Neutrophil (primary cell): ENCODE measurements around the gene CFAP57.
"Not testable (repeated sequence)": the region's sequence is repeated elsewhere in the genome, so short reads cannot be mapped to it uniquely, and the experiment has no call there.

ENCODE experiments used
- H3K27ac ChIP-seq: fragments of 200-600 bp; sonication (generic); 2 replicates; pipeline ENCODE4 v1.5.1; 2016; ENCODE audit warnings: mild to moderate bottlenecking, moderate library complexity
- H3K27me3 ChIP-seq: fragments of 200-600 bp; sonication (generic); 2 replicates; pipeline ENCODE4 v1.6.0; 2016; ENCODE audit warnings: mild to moderate bottlenecking
- H3K36me3 ChIP-seq: fragments of 200-600 bp; sonication (generic); 2 replicates; pipeline ENCODE4 v1.5.1; 2017
- H3K4me1 ChIP-seq, 2 experiments: fragments of 200-600 bp in 1 of 2; sonication (generic) in 1 of 2; 1 replicate in 1 of 2; 2 replicates in 1 of 2; pipeline versions ENCODE4 v1.5.1 to v1.6.1; 2013 to 2016; ENCODE audit warnings: low read depth in 1 of 2, low read length in 1 of 2, mild to moderate bottlenecking in 1 of 2, moderate library complexity in 1 of 2; ENCODE audit not compliant: control insufficient read depth in 1 of 2, insufficient read depth in 1 of 2
- H3K4me3 ChIP-seq, 2 experiments: fragments of 200-600 bp in 1 of 2; sonication (generic) in 1 of 2; 1 replicate in 1 of 2; 2 replicates in 1 of 2; pipeline ENCODE4 v1.5.1; 2013 to 2016; ENCODE audit warnings: low read depth in 1 of 2, low read length in 1 of 2, mild to moderate bottlenecking in 1 of 2, moderate library complexity in 1 of 2
- H3K9me3 ChIP-seq: fragments of 200-600 bp; sonication (generic); 2 replicates; pipeline ENCODE4 v1.5.1; 2016
- CTCF ChIP-seq: fragments of 200-600 bp; sonication (generic); IDR thresholded peaks from 2 replicates; pipeline ENCODE4 v1.5.1; 2016; ENCODE audit warnings: antibody characterized with exemption

The CFAP57 gene

GRCh38 chr1:43134640-43135039, 37.5 kb upstream of the CFAP57 start:
- Histone ChIP-seq H3K36me3 (no peaks in the 10 kb centered on the region), H3K27ac (no peak overlapping the region), H3K9me3 (no peaks in the 10 kb centered on the region), H3K4me1 (no peaks in the 10 kb centered on the region), H3K4me3 (no peak overlapping the region), H3K27me3 (peaks cover 3% of the 10 kb centered on the region)
- no peak for TF ChIP-seq CTCF

GRCh38 chr1:43135857-43136781, 36.0 kb upstream of the CFAP57 start:
- H3K27ac ChIP-seq: no peak overlapping the region

GRCh38 chr1:43137445-43138052, 34.6 kb upstream of the CFAP57 start:
- H3K36me3 ChIP-seq: no peaks in the 10 kb centered on the region
- TF ChIP-seq CTCF: no peak
- H3K9me3 ChIP-seq: no peaks in the 10 kb centered on the region
- H3K4me3 ChIP-seq: no peak overlapping the region
- no peak overlapping the region for H3K27ac ChIP-seq
- peaks cover 9% of the 10 kb centered on the region for H3K27me3 ChIP-seq
- H3K4me1 ChIP-seq: no peaks in the 10 kb centered on the region

More at GRCh38 chr1:43135857-43136781, 36.0 kb upstream of the CFAP57 start:
- TF ChIP-seq CTCF: no peak
- Histone ChIP-seq H3K4me3 (no peak overlapping the region), H3K36me3 (no peaks in the 10 kb centered on the region), H3K4me1 (no peaks in the 10 kb centered on the region), H3K9me3 (no peaks in the 10 kb centered on the region), H3K27me3 (peaks cover 3% of the 10 kb centered on the region)

GRCh38 chr1:43139295-43139694, 32.8 kb upstream of the CFAP57 start:
- H3K36me3 ChIP-seq, H3K27ac ChIP-seq, H3K9me3 ChIP-seq, H3K4me1 ChIP-seq, H3K4me3 ChIP-seq: not testable (repeated sequence)
- peaks cover 26% of the 10 kb centered on the region for H3K27me3 ChIP-seq

GRCh38 chr1:43140010-43140409, 32.1 kb upstream of the CFAP57 start:
- Histone ChIP-seq H3K36me3 (no peaks in the 10 kb centered on the region), H3K27me3 (peaks cover 30% of the 10 kb centered on the region), H3K4me3 (no peak overlapping the region), H3K4me1 (no peaks in the 10 kb centered on the region), H3K9me3 (no peaks in the 10 kb centered on the region), H3K27ac (no peak overlapping the region)
- no peak for TF ChIP-seq CTCF

GRCh38 chr1:43140583-43140982, 31.5 kb upstream of the CFAP57 start:
- Histone ChIP-seq H3K36me3 (no peaks in the 10 kb centered on the region), H3K27me3 (peaks cover 36% of the 10 kb centered on the region), H3K27ac (no peak overlapping the region), H3K9me3 (no peaks in the 10 kb centered on the region), H3K4me3 (no peak overlapping the region), H3K4me1 (no peaks in the 10 kb centered on the region)
- TF ChIP-seq CTCF: no peak
